ENCODE data around the gene SEC24D. TPM values are rescaled to one million over a fixed set of nuclear protein-coding genes. Genes with fewer than 3 reads are reported as not detected.

The SEC24D gene
- total and polyA plus RNA-seq, 4 donors: 11.4 to 77.2 (median 52.0) TPM

- no peak overlapping the region for H3K27ac ChIP-seq (ENCODE audit: low read depth in 1 of 2, low read length in 1 of 2)
- H3K27me3 ChIP-seq (ENCODE audit: control insufficient read depth in 3 of 3, insufficient read depth in 3 of 3, low read length in 2 of 3): no peaks in the 10 kb centered on the region
- no peak overlapping the region for H3K4me3 ChIP-seq
- ATAC-seq (ENCODE audit: insufficient read depth, low FRiP score) (no peak), DNase-seq (no peak)
- H3K9me3 ChIP-seq (ENCODE audit: control insufficient read depth in 4 of 4, insufficient read depth in 3 of 4, low read length in 3 of 4): no peaks in the 10 kb centered on the region
- H3K9ac ChIP-seq (ENCODE audit: insufficient read depth in 1 of 2, low read length in 2 of 2): no peak overlapping the region
- peaks cover 7 to 12% (median 12%) of the 10 kb centered on the region in 4 donors for H3K36me3 ChIP-seq (ENCODE audit: control insufficient read depth in 4 of 4, insufficient read depth in 4 of 4, low read length in 4 of 4)
- H3K4me1 ChIP-seq (ENCODE audit: control insufficient read depth in 5 of 5, insufficient read depth in 5 of 5, low read length in 5 of 5): peaks cover 0 to 53% (median 13%) of the 10 kb centered on the region in 5 donors
- no peak for TF ChIP-seq CTCF (IDR thresholded peaks at IDR 0.05; ENCODE audit: control extremely low read depth, extremely low read depth)
- WGBS, 2 donors: 84 to 95% methylated on average over 2 of the region's 2 CpGs
These were observed 81.0 kb downstream of the SEC24D start for GRCh38 chr4:118754890-118755289.

DNA sequence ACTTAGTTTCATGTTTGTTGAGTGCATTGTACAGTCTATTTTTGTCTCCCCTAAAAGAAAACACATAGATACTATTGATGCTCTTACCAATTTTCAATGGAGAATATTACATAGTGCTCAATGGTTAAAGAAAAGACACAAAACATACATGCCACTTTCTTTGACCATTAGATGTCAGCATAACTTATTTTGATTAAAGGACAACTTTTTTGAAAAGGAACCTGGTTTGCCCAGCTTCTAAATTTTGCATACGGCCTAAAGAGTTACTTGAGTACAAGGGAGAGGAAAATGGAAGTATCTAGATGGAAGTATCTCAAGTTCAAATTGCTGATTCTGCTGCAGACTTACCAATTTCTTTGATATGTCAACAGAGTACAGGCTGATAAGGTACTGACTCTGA, 82.2 kb downstream of the SEC24D start:
- no peak for ATAC-seq (ENCODE audit: insufficient read depth, low FRiP score)
- no peak for TF ChIP-seq CTCF (IDR thresholded peaks at IDR 0.05; ENCODE audit: control extremely low read depth, extremely low read depth)
- no peak overlapping the region for H3K27ac ChIP-seq (ENCODE audit: low read depth in 1 of 2, low read length in 1 of 2)
- DNase-seq: no peak
- peaks cover 10 to 16% (median 14%) of the 10 kb centered on the region in 4 donors for H3K36me3 ChIP-seq (ENCODE audit: control insufficient read depth in 4 of 4, insufficient read depth in 4 of 4, low read length in 4 of 4)
- H3K27me3 ChIP-seq (ENCODE audit: control insufficient read depth in 3 of 3, insufficient read depth in 3 of 3, low read length in 2 of 3): no peaks in the 10 kb centered on the region
- peaks cover 0 to 41% (median 10%) of the 10 kb centered on the region in 5 donors for H3K4me1 ChIP-seq (ENCODE audit: control insufficient read depth in 5 of 5, insufficient read depth in 5 of 5, low read length in 5 of 5)
- no peaks in the 10 kb centered on the region for H3K9me3 ChIP-seq (ENCODE audit: control insufficient read depth in 4 of 4, insufficient read depth in 3 of 4, low read length in 3 of 4)
- WGBS, 2 donors: 80 to 82% methylated on average over 1 of the region's 1 CpG
- H3K9ac ChIP-seq (ENCODE audit: insufficient read depth in 1 of 2, low read length in 2 of 2): no peak overlapping the region
- no peak overlapping the region for H3K4me3 ChIP-seq

GRCh38 chr4:118753096-118753495, 82.8 kb downstream of the SEC24D start:
- no peak overlapping the region for H3K4me3 ChIP-seq
- H3K27ac ChIP-seq (ENCODE audit: low read depth in 1 of 2, low read length in 1 of 2): no peak overlapping the region
- no peak for DNase-seq
- no peaks in the 10 kb centered on the region for H3K9me3 ChIP-seq (ENCODE audit: control insufficient read depth in 4 of 4, insufficient read depth in 3 of 4, low read length in 3 of 4)
- H3K9ac ChIP-seq (ENCODE audit: insufficient read depth in 1 of 2, low read length in 2 of 2): no peak overlapping the region
- TF ChIP-seq CTCF (IDR thresholded peaks at IDR 0.05; ENCODE audit: control extremely low read depth, extremely low read depth): no peak
- peaks cover 0 to 35% (median 10%) of the 10 kb centered on the region in 5 donors for H3K4me1 ChIP-seq (ENCODE audit: control insufficient read depth in 5 of 5, insufficient read depth in 5 of 5, low read length in 5 of 5)
- no peak for ATAC-seq (ENCODE audit: insufficient read depth, low FRiP score)
- H3K27me3 ChIP-seq (ENCODE audit: control insufficient read depth in 3 of 3, insufficient read depth in 3 of 3, low read length in 2 of 3): no peaks in the 10 kb centered on the region
- H3K36me3 ChIP-seq (ENCODE audit: control insufficient read depth in 4 of 4, insufficient read depth in 4 of 4, low read length in 4 of 4): peaks cover 10 to 19% (median 14%) of the 10 kb centered on the region in 4 donors

GRCh38 chr4:118752551-118752950, 83.4 kb downstream of the SEC24D start:
- peaks cover 10 to 19% (median 14%) of the 10 kb centered on the region in 4 donors for H3K36me3 ChIP-seq (ENCODE audit: control insufficient read depth in 4 of 4, insufficient read depth in 4 of 4, low read length in 4 of 4)
- ATAC-seq (ENCODE audit: insufficient read depth, low FRiP score) (no peak), DNase-seq (no peak)
- no peaks in the 10 kb centered on the region for H3K9me3 ChIP-seq (ENCODE audit: control insufficient read depth in 4 of 4, insufficient read depth in 3 of 4, low read length in 3 of 4)
- 77 to 80% methylated on average over 2 of the region's 2 CpGs for WGBS, 2 donors
- H3K27me3 ChIP-seq (ENCODE audit: control insufficient read depth in 3 of 3, insufficient read depth in 3 of 3, low read length in 2 of 3): no peaks in the 10 kb centered on the region
- no peak overlapping the region for H3K9ac ChIP-seq (ENCODE audit: insufficient read depth in 1 of 2, low read length in 2 of 2)
- H3K4me1 ChIP-seq (ENCODE audit: control insufficient read depth in 5 of 5, insufficient read depth in 5 of 5, low read length in 5 of 5): peaks cover 0 to 30% (median 10%) of the 10 kb centered on the region in 5 donors
- no peak overlapping the region for H3K27ac ChIP-seq (ENCODE audit: low read depth in 1 of 2, low read length in 1 of 2)
- TF ChIP-seq CTCF (IDR thresholded peaks at IDR 0.05; ENCODE audit: control extremely low read depth, extremely low read depth): no peak
- no peak overlapping the region for H3K4me3 ChIP-seq
